ENCODE measurements around the gene ABCC11. TPM values are rescaled to one million over a fixed set of nuclear protein-coding genes. Genes with fewer than 3 reads are reported as not detected.

ABCC11 gene
- total and polyA plus RNA-seq, 2 of the 4 experiments (the other 2 are of a cell fraction), result 0.09 to 0.18 TPM

DNA sequence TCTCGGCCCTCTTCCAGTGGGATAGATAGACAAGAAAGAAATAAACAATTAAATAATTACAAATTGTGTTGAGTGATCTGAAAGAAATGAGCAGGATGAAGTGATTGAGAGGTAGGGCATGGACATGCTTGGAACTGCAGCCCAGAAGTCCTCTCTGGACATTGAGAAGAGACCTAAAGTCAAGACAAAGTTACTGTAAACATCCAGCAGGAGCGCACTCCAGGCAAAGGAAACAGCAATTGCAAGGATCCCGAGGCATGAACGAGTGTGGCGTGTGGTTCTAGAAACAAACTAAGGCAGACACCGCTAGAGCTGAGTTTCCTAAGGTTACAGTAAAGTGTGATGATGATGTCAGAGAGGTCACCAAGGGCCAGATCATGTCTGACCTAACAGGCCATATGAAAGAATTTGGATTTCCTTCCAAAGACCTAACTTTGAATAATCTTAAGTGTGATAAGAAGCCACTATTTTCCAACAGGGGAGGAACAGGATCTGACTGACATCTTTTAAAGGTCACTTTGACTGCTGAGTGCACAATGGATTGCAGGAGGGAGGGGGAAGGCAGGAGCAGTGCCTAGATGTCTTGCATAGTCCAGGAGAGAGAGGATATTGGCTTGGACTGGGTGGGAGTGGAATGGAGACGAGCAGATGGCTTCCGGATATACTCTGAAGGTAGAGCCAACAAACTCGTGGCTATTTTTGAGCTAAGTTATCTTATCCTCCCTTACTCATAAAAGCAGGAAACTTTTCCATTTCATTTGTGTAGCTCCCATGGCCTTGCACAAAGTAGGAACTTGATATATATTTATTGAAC, 110.6 kb downstream of the ABCC11 start:
- Histone ChIP-seq H2AK9ac (replicated peaks; ENCODE audit: low read depth, low read length, poor library complexity) (no peak overlapping the region), H4K20me1 (ENCODE audit: insufficient read depth, low read length) (no peaks in the 10 kb centered on the region), H3K27ac (ENCODE audit: insufficient read depth, low read length) (no peak overlapping the region), H3K36me3 (ENCODE audit: control insufficient read depth, insufficient read depth, low read length) (no peaks in the 10 kb centered on the region), H3K56ac (ENCODE audit: extremely low read depth, insufficient read depth, low read length) (no peak overlapping the region), H2BK5ac (ENCODE audit: low read depth, low read length, poor library complexity, severe bottlenecking) (no peak overlapping the region), H3K9me3 (ENCODE audit: control insufficient read depth, insufficient read depth, low read length) (no peaks in the 10 kb centered on the region), H2BK15ac (ENCODE audit: low read depth, low read length) (no peak overlapping the region), H2AK5ac (ENCODE audit: low read depth, low read length) (no peak overlapping the region), H2AFZ (replicated peaks; ENCODE audit: low read length, poor library complexity) (no peak overlapping the region), H2BK20ac (ENCODE audit: low read depth, low read length) (peak overlapping the region; percentile 26; the same call in 1 of the 2 replicates), H3K9me1 (ENCODE audit: insufficient read depth, low read length) (no peaks in the 10 kb centered on the region), H2BK120ac (ENCODE audit: low read depth, low read length) (peak overlapping the region; percentile 3; the same call in 1 of the 2 replicates), H3K27me3 (ENCODE audit: control insufficient read depth, insufficient read depth, low read length) (no peaks in the 10 kb centered on the region), H3K4me1 (ENCODE audit: control insufficient read depth, insufficient read depth, low read length) (peaks cover 2% of the 10 kb centered on the region; the same call in 1 of the 2 replicates), H3K79me1 (ENCODE audit: low read depth in 1 of 2, low read length in 2 of 2) (no peaks in the 10 kb centered on the region), H3K4ac (ENCODE audit: low read depth, low read length) (no peak overlapping the region), H3K14ac (replicated peaks; ENCODE audit: low read depth, low read length) (no peak overlapping the region), H3K18ac (ENCODE audit: low read depth, low read length) (no peak overlapping the region), H4K91ac (ENCODE audit: insufficient read depth, low read depth, low read length) (no peak overlapping the region; the same call in 1 of the 2 replicates), H4K5ac (ENCODE audit: low read depth, low read length) (no peak overlapping the region), H3K9ac (ENCODE audit: low read depth, low read length) (no peak overlapping the region), H3K4me3 (ENCODE audit: insufficient read depth, low read depth, low read length) (no peak overlapping the region), H3K4me2 (ENCODE audit: low read depth, low read length) (no peak overlapping the region), H4K8ac (ENCODE audit: low read depth in 2 of 2, low read length in 2 of 2) (no peak overlapping the region), H3K23ac (ENCODE audit: low read depth, low read length) (no peak overlapping the region)
- CTCF ChIA-PET, result interaction anchor here (0.9 to 1.6 kb wide), 2 partner anchors 19 to 82 kb away, joined by 3 read pairs; partner anchors contain the start of gene ABCC12
- no TSS peak for BruUV-seq (replicated peaks)
- 70% methylated on average over 2 of the region's 9 CpGs; no CpG with 5 or more reads in 1 of the 2 experiments for WGBS, 2 experiments (ENCODE audit: extremely low coverage in 2 of 2, insufficient read length in 1 of 2)
- dilution Hi-C loops (cut with HindIII; ENCODE audit: low sequenced_read_pairs, unreplicated experiment), result no loop called here
- ATAC-seq (ENCODE audit: low read depth), result no peak
- intact Hi-C loops (cut with micrococcal nuclease), result no loop called here
- no peak for DNase-seq
- in situ Hi-C loops (cut with MboI; ENCODE audit: low sequenced_read_pairs), result no loop called here
- POLR2A ChIA-PET (ENCODE audit: unreplicated experiment), result no interaction called here
- TF ChIP-seq POLR2A (IDR thresholded peaks at IDR 0.05; ENCODE audit: low read depth, low read length), result no peak
- TF ChIP-seq RFX5 (IDR thresholded peaks at IDR 0.05; ENCODE audit: low read depth, low read length), result no peak
- TF ChIP-seq MAZ (IDR thresholded peaks at IDR 0.05; ENCODE audit: borderline replicate concordance, low read depth, low read length), result no peak
- TF ChIP-seq BHLHE40 (IDR thresholded peaks at IDR 0.05; ENCODE audit: low read depth, low read length), result no peak
- no peak for TF ChIP-seq RCOR1 (IDR thresholded peaks at IDR 0.05; ENCODE audit: insufficient replicate concordance, low read length)
- no peak for TF ChIP-seq NFE2L2 (IDR thresholded peaks at IDR 0.05; ENCODE audit: low read depth, low read length)
- TF ChIP-seq, protein P1, sequence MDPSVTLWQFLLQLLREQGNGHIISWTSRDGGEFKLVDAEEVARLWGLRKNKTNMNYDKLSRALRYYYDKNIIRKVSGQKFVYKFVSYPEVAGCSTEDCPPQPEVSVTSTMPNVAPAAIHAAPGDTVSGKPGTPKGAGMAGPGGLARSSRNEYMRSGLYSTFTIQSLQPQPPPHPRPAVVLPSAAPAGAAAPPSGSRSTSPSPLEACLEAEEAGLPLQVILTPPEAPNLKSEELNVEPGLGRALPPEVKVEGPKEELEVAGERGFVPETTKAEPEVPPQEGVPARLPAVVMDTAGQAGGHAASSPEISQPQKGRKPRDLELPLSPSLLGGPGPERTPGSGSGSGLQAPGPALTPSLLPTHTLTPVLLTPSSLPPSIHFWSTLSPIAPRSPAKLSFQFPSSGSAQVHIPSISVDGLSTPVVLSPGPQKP (IDR thresholded peaks at IDR 0.05; ENCODE audit: borderline replicate concordance, low read depth, low read length), result no peak
- TF ChIP-seq CHD1 (IDR thresholded peaks at IDR 0.05; ENCODE audit: low read depth, low read length), result no peak
- TF ChIP-seq FOS (IDR thresholded peaks at IDR 0.05; ENCODE audit: low read depth, low read length), result no peak
- TF ChIP-seq CEBPB (IDR thresholded peaks at IDR 0.05; ENCODE audit: low read depth, low read length), result no peak
- TF ChIP-seq SMC3 (IDR thresholded peaks at IDR 0.05; ENCODE audit: low read depth, low read length), result no peak
- TF ChIP-seq MXI1 (IDR thresholded peaks at IDR 0.05; ENCODE audit: borderline replicate concordance, low read depth, low read length), result no peak
- TF ChIP-seq, protein P2, sequence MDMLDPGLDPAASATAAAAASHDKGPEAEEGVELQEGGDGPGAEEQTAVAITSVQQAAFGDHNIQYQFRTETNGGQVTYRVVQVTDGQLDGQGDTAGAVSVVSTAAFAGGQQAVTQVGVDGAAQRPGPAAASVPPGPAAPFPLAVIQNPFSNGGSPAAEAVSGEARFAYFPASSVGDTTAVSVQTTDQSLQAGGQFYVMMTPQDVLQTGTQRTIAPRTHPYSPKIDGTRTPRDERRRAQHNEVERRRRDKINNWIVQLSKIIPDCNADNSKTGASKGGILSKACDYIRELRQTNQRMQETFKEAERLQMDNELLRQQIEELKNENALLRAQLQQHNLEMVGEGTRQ (IDR thresholded peaks at IDR 0.05; ENCODE audit: low read depth, low read length), result no peak
- no peak for TF ChIP-seq RAD21 (IDR thresholded peaks at IDR 0.05; ENCODE audit: low read length)
- no peak for TF ChIP-seq MAFK (IDR thresholded peaks at IDR 0.05; ENCODE audit: low read depth, low read length)

Data from IMR-90 (cell line).